ENCODE results near the gene DEFB113. TPM values are rescaled to one million over a fixed set of nuclear protein-coding genes. Genes with fewer than 3 reads are reported as not detected.

The DEFB113 gene
- total RNA-seq, 1 experiment from 2014 or later = not detected

GRCh38 chr6:49986551-49986950 is 17.1 kb upstream of the DEFB113 start:
- Histone ChIP-seq H3K27ac (ENCODE audit: low read depth, low read length, poor library complexity, severe bottlenecking) (no peak overlapping the region), H3K4me3 (ENCODE audit: low read depth, low read length, poor library complexity, severe bottlenecking) (no peak overlapping the region), H3K4me1 (ENCODE audit: insufficient read depth, low read length, poor library complexity, severe bottlenecking) (no peaks in the 10 kb centered on the region), H3K9me3 (ENCODE audit: low read depth, low read length, poor library complexity, severe bottlenecking) (no peaks in the 10 kb centered on the region), H3K27me3 (replicated peaks; ENCODE audit: insufficient read depth, low read depth, low read length, poor library complexity) (no peaks in the 10 kb centered on the region), H3K36me3 (ENCODE audit: insufficient read depth, low read length, poor library complexity, severe bottlenecking) (no peaks in the 10 kb centered on the region)
- no peak for DNase-seq (ENCODE audit: low spot score)
- intact Hi-C loops (cut with micrococcal nuclease; ENCODE audit: unreplicated experiment) = no loop called here
- CTCF ChIA-PET = no interaction called here
- POLR2A ChIA-PET (ENCODE audit: low non-redundant PET) = no interaction called here
- TF ChIP-seq EZH2 (IDR thresholded peaks at IDR 0.05; ENCODE audit: borderline replicate concordance, low read depth, low read length, poor library complexity, severe bottlenecking) (no peak), CTCF (conservative IDR thresholded peaks at IDR 0.05; ENCODE audit: low read depth, low read length) (no peak)
- BruUV-seq (replicated peaks) = no TSS peak

GRCh38 chr6:49982046-49982445 is 12.6 kb upstream of the DEFB113 start:
- CTCF ChIA-PET = no interaction called here
- no peak for DNase-seq (ENCODE audit: low spot score)
- H3K4me1 ChIP-seq (ENCODE audit: insufficient read depth, low read length, poor library complexity, severe bottlenecking) = no peaks in the 10 kb centered on the region
- intact Hi-C loops (cut with micrococcal nuclease; ENCODE audit: unreplicated experiment) = no loop called here
- H3K9me3 ChIP-seq (ENCODE audit: low read depth, low read length, poor library complexity, severe bottlenecking) = no peaks in the 10 kb centered on the region
- H3K27me3 ChIP-seq (replicated peaks; ENCODE audit: insufficient read depth, low read depth, low read length, poor library complexity) = no peaks in the 10 kb centered on the region
- no peak overlapping the region for H3K27ac ChIP-seq (ENCODE audit: low read depth, low read length, poor library complexity, severe bottlenecking)
- no peak overlapping the region for H3K4me3 ChIP-seq (ENCODE audit: low read depth, low read length, poor library complexity, severe bottlenecking)
- POLR2A ChIA-PET (ENCODE audit: low non-redundant PET) = no interaction called here
- TF ChIP-seq EZH2 (IDR thresholded peaks at IDR 0.05; ENCODE audit: borderline replicate concordance, low read depth, low read length, poor library complexity, severe bottlenecking) (no peak), CTCF (conservative IDR thresholded peaks at IDR 0.05; ENCODE audit: low read depth, low read length) (no peak)
- no TSS peak for BruUV-seq (replicated peaks)
- no peaks in the 10 kb centered on the region for H3K36me3 ChIP-seq (ENCODE audit: insufficient read depth, low read length, poor library complexity, severe bottlenecking)

- ChIA-PET POLR2A (ENCODE audit: low non-redundant PET) (no interaction called here), CTCF (no interaction called here)
- intact Hi-C loops (cut with micrococcal nuclease; ENCODE audit: unreplicated experiment) = no loop called here
- DNase-seq (ENCODE audit: low spot score) = peak; percentile 3
- Histone ChIP-seq H3K4me3 (ENCODE audit: low read depth, low read length, poor library complexity, severe bottlenecking) (no peak overlapping the region), H3K27ac (ENCODE audit: low read depth, low read length, poor library complexity, severe bottlenecking) (no peak overlapping the region), H3K9me3 (ENCODE audit: low read depth, low read length, poor library complexity, severe bottlenecking) (no peaks in the 10 kb centered on the region), H3K27me3 (replicated peaks; ENCODE audit: insufficient read depth, low read depth, low read length, poor library complexity) (peaks cover 2% of the 10 kb centered on the region), H3K36me3 (ENCODE audit: insufficient read depth, low read length, poor library complexity, severe bottlenecking) (no peaks in the 10 kb centered on the region), H3K4me1 (ENCODE audit: insufficient read depth, low read length, poor library complexity, severe bottlenecking) (no peaks in the 10 kb centered on the region)
- no TSS peak for BruUV-seq (replicated peaks)
- TF ChIP-seq EZH2 (IDR thresholded peaks at IDR 0.05; ENCODE audit: borderline replicate concordance, low read depth, low read length, poor library complexity, severe bottlenecking) (no peak), CTCF (conservative IDR thresholded peaks at IDR 0.05; ENCODE audit: low read depth, low read length) (no peak)
Measured at GRCh38 chr6:49980898-49981297, 11.5 kb upstream of the DEFB113 start.
